Activated CD8-positive, alpha-beta memory T cell treated with anti-CD3 and anti-CD28 coated beads, Interleukin-2, amount 50 U/mL, for 1 hour (primary cell): ENCODE measurements around the gene PPP4R3B.
"Not testable (repeated sequence)": the region's sequence is repeated elsewhere in the genome, so short reads cannot be mapped to it uniquely, and the experiment has no call there.

Source experiments
- DNase-seq: peaks from one replicate; pipeline ENCODE4 v3.0.0-alpha.2; 2020; ENCODE audit errors: extremely low read depth

Gene PPP4R3B

GRCh38 chr2:55596795-55597194 is 20.6 kb downstream of the PPP4R3B start:
- not testable (repeated sequence) for DNase-seq

GRCh38 chr2:55595536-55595935 is 21.9 kb downstream of the PPP4R3B start:
- no peak for DNase-seq

GRCh38 chr2:55592130-55592529 is 25.3 kb downstream of the PPP4R3B start:
- no peak for DNase-seq

- DNase-seq = no peak
Measured at GRCh38 chr2:55590810-55591440, 26.5 kb downstream of the PPP4R3B start.

- DNase-seq = no peak
Measured at GRCh38 chr2:55585451-55586080, 31.9 kb downstream of the PPP4R3B start.

- no peak for DNase-seq
Measured at GRCh38 chr2:55581874-55582547, 35.4 kb downstream of the PPP4R3B start.

GRCh38 chr2:55581435-55581834 is 36.0 kb downstream of the PPP4R3B start:
- DNase-seq = no peak

GRCh38 chr2:55569002-55569401 is 48.4 kb downstream of the PPP4R3B start:
- not testable (repeated sequence) for DNase-seq

GRCh38 chr2:55567298-55567697 is 50.1 kb downstream of the PPP4R3B start:
- DNase-seq = no peak

GRCh38 chr2:55565613-55566012 is 51.8 kb downstream of the PPP4R3B start:
- no peak for DNase-seq

- no peak for DNase-seq
Measured at GRCh38 chr2:55560855-55561254, 56.6 kb downstream of the PPP4R3B start.

- DNase-seq = no peak
Measured at GRCh38 chr2:55556809-55557208, 60.6 kb downstream of the PPP4R3B start.

GRCh38 chr2:55555977-55556376 is 61.4 kb downstream of the PPP4R3B start:
- DNase-seq = no peak

- DNase-seq = no peak
Measured at GRCh38 chr2:55553321-55553720, 64.1 kb downstream of the PPP4R3B start.

- DNase-seq = no peak
Measured at GRCh38 chr2:55550368-55551102, 66.9 kb downstream of the PPP4R3B start.

- not testable (repeated sequence) for DNase-seq
Measured at GRCh38 chr2:55547679-55548078, 69.7 kb downstream of the PPP4R3B start.

- no peak for DNase-seq
Measured at GRCh38 chr2:55547001-55547400, 70.4 kb downstream of the PPP4R3B start.

- DNase-seq = no peak
Measured at GRCh38 chr2:55530539-55531081, 86.8 kb downstream of the PPP4R3B start.

- DNase-seq = no peak
Measured at GRCh38 chr2:55526174-55526573, 91.2 kb downstream of the PPP4R3B start.

- DNase-seq = no peak
Measured at GRCh38 chr2:55524884-55525437, 92.5 kb downstream of the PPP4R3B start.

- no peak for DNase-seq
Measured at GRCh38 chr2:55519938-55520885, 97.2 kb downstream of the PPP4R3B start.
